ENCODE data around the gene RAB12.
"Not testable (repeated sequence)": the region's sequence is repeated elsewhere in the genome, so short reads cannot be mapped to it uniquely, and the experiment has no call there.

RAB12 gene

DNA sequence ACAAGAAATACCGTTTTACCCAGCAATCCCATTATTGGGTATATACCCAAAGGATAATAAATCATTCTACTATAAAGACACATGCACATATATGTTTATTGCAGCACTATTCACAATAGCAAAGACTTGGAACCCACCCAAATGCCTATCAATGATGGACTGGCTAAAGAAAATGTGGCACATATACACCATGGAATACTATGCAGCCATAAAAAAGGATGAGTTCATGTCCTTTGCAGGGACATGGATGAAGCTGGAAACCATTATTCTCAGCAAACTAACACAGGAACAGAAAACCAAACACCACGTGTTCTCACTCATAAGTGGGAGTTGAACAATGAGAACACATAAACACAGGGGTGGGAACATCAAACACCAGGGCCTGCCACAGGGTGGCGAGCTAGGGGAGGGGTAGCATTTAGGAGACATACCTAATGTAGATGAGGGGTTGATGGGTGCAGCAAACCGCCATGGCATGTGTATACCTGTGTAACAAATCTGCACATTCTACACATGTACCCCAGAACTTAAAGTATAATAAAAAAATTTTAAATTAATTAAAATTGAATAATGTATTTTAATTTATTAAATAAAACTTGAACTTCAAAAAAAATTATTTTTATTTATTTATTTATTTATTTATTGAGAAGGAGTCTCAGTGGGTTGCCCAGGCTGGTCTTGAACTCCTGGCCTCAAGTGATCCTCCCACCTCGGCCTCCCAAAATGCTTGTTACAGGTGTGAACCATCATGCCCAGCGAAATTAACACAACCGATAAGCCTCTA, 42.4 kb downstream of the RAB12 start:
- DNase-seq: not testable (repeated sequence)

DNA sequence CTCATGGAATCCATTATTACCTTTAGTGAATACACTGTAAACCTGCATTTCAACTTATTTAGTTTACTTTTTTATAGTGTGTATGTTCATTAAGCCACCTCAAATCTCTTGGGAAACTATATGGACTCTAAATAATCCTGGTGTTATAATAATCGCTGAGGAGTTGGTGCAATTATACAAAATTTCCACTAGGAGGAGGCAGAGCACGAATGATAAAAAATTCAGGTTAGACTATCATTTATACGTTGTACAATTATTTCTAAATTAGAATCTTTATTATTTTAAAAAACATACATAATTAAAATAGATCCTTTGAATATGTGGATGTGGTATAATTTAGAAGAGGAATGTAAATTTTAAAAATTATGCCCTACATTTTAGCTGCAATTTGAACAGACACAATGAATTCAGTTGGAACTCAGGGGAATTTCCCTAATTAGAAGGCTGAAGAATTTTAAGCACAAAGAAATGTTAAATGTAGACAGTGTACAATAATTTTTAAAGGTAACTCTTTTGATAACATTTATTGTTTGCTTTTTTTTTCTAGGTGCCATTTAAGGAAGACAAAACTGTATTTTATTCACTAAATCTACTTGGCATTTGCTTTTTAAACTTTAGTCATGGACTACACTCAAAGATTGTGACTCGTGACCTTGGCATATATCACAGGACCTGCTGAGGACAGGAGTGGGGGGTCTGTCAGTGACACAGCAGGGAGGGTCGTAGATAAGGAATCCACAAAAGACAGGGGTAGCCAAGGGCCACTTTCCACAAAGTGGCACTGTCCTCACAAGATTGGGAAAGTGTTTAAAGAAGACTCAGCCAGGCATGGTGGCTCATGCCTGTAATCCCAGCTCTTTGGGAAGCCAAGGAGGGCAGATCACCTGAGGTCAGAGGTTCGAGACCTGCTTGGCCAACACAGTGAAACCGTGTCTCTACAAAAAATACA, 45.5 kb downstream of the RAB12 start:
- DNase-seq: no peak

DNA sequence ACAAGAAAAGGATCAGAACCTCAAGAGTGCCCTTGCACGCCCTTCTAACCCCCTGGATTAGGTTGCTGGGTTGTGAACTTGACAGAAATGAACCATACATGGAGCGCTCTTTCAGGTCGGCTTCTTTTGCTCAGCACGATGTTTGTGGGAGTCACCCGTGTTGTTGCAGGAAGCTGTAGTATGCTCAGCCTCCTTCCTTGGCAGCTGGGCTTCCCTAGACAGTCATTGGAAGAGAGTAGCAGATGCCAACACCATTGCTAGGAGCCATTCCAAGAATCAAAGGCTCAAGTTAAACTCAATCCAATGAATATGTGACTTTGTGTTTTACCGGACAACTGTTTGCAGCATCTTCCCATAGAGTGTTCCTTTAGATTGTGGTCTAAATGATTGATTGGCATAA, 47.0 kb downstream of the RAB12 start:
- no peak for DNase-seq

DNA sequence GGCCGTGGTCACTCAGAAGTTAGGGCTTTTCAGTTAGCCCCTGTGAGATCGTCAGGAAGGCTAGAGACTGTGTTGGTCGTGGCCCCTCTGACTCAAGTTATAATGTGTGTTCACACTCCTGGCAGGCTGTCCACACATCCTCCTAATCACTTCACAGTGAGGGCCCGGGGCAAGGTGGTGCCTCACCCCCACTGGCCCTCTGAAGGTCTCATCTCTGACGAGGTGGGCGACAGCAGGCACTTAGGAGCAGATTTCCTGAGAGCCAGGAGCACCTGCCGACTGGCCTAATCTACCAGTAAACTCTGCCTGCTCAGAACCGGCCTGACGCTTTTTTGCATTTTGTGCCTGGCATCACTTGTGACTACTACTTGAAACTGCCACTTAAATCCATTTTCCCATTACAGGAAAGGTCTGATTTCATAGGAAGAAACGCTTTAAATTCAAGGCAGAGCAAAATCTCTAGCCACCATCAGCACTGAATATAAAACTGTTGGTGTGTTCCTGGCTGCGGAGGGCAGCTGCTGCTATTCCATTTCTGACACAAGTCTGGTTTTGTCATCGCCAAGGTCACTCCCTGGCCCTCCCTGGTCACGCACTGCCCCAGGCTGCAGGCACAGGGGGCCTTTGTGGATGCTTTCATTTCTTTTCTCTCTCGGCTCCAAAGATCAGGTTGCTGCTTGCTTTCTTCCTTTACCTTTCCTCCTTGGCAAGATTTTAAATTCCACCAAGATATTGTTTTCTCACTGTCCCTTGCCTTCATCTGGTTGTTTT, 48.0 kb downstream of the RAB12 start:
- DNase-seq: no peak

DNA sequence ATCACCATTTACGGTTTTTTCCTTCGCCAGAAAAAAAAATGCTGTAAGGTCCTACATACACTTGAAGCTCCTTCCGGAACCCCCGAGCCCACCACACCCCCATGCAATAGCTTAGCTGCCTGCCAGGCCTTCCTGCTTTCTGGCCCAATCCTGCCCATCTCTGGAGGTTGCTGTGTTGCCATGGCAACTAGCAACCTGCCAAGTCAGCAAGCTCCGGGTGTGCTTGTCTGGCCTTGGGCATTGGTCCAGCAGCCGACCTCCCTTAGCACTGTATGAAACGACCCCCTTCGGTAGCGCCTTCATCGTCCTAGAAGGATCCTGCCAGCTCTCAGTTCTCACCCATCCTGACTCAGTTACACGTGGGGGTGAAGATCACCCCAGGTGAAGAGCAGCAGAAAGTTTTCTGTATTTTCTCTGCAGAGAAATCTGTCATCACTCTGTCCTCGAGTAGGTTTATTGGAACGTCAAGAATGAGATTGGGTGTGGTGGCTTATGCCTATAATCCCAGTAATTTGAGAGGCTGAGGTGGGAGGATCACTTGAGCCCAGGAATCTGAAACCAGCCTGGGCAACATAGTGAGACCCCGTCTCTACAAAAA, 48.7 kb downstream of the RAB12 start:
- DNase-seq: no peak

DNA sequence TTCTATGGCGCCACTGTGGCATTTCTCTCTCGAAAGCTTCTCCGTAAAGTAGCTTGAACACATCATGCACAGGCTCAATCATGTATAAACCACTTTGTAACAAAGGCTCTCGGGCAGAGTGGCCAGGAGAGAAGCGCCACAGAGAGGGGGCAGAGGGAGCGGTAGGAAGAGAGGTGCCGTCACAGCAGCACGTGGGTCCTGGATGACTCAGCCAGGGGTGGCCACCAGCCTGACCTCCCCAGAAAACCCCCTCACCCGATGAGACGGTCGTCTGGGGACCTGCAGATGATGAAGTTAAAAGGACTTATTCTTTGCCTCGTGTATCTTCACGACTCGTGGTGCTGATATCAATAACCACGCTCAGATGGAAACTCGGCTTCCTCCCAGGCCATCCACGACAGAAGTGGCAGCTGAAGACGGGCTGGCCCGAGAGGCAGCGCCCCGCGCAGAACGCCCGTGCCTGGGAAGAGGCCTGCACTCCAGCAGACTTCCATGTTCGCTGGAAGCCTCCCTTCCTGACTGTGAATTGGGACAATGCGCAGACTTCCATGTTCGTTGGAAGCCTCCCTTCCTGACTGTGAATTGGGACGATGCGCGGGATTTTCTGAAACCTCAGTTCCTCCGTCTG, 49.7 kb downstream of the RAB12 start:
- DNase-seq: no peak

DNA sequence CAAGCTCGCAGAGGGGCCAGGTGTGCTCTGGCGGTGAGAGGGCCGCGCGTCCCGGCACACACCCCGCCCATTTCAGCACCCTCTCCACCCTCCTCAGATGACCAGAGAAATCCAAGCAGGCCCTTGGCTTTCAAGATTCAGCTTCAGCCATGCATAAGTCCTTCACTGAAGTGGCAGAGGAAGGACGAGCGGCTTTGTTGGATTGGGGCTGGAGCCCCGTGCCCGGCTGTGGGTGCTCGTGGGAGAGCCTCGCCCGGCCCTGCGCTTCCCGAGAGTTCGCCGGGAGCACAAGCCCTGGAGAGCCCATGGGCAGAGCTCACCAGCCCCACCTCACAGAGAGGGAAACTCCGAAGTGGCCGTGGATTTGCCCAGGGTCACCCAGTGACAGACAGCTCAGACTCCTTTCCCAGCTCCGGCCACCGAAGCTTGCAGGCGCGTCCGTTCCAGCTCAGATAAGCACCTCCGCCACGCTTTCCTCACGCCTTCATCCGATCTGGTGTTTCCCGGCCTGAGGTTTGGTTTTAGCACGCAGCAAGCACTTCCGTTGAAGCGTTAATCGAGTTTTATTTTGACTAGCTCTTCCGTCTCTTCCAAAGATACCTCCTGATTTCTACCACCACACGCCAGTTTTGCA, 50.5 kb downstream of the RAB12 start:
- no peak for DNase-seq

DNA sequence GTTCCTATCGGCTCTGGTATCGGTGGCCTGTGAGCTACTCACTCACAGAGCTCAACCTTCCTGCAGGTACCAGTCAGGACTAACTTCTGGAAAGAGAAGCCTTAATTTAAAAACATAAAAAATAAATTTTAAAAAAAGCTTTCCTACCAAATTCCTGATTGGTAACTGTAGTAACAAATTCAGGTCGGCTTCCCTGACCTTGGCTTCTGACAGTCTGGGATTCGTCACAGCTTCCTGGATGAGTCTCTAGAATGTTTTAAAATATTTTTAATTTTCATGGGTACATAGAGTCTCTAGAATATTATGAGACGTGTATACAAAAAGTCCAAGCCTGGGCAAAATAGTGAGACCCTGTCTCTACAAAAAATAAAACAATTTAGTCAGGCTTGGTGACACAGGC, 51.1 kb downstream of the RAB12 start:
- no peak for DNase-seq

DNA sequence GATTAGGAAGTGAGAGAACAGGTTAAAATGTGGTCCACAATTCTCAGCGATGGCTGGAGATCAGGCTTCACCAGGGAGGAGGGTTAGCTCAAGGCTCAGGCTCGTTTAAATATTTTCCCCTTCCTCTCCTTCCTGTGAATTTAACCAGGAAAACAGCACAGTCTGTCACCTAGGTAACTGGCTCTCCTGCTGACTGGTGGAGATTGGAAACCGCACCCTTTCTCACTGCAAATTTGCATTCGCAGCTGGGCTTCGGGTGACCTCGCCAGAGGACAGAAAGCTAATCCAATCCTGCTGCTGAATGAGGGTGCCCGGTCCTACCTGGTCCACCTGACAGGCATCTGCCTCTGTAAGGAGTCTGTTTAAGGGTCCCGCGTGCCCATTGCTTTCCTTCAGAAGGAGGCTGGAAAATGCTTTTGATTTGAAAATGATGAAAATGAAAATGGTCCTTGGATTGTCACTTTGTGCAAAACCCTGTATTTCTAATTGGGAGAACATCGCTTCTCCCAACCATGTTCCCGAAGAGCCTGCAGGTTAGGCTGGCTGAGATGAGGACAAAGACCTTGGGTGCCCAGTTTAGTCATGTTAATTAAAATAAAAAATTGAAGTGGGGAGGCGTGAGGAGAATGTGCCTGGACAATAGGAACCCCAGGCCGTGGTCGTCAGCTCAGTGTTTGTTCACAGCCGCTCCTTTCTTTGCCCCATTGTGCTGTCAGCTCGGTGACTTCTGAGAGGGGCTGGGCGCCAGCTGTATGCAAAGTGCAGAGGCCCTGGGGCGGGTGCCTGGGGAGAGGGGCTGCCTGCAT, 52.7 kb downstream of the RAB12 start:
- no peak for DNase-seq

DNA sequence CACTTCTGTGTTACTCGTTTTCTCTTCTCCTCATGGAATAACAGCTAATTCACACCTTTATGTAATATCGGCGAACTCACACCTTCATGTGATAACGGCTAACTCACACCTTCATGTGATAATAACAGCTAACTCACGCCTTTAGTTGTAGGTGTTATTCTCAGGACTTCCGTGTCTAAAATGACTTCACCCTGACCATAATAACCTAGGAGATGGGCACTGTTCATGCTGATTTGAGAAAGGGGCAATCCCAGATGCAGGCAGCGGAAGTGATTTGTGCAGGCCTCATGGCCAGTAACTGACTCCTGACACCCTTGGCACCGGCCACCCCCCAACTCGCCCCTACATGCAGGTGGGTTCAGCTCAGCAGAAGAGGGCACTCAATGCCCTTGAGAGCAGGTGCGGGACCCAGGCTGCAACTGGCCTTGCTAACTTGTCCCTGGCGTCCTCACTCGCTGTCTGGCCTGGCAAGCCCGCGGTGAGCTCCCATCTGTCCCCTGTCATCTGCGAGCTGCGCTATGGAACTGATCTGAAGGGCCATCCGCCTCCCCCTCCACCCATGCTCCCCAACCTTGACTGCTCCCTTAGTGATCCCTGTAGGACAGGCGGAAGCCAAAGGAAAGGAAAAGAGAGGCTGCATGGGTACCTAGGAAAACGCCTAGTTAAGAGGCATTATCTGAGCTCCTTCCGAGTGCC, 53.5 kb downstream of the RAB12 start:
- no peak for DNase-seq

DNA sequence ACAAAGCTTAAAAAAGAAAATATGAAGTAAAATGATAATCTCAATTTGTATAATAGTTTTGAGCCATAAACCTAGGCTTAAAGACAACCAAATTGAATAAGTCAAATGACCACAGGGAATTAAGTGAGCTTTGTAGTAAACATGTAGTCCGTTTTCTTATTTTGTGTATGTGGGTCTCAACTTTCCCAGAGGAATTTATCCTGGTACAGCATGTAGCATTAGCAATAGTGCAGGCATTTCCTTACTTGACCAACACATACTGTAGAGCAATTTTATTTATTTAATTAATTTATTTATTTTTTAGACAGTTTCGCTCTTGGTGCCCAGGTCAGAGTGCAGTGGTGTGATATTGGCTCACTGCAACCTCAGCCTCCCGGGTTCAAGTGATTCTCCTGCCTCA, 58.6 kb downstream of the RAB12 start:
- DNase-seq: no peak

DNA sequence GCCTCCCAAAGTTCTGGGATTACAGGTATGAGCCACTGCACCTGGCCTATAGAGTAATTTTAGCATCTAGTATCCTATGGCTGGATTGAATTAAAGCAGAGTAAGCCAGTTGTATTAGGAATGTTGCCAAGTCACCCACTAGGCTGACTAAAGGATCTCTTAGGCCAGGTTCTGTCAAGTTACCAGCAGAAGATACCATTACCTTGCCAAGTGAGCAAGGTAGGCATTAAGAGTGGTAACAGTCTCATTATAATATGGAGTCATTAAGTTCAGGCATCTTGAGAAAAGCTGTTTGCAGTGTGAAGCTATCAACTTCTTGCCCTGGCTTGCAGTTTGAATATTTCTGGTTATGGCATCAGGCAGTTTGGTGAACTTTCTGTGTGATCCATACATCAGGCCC, 59.1 kb downstream of the RAB12 start:
- DNase-seq: no peak

DNA sequence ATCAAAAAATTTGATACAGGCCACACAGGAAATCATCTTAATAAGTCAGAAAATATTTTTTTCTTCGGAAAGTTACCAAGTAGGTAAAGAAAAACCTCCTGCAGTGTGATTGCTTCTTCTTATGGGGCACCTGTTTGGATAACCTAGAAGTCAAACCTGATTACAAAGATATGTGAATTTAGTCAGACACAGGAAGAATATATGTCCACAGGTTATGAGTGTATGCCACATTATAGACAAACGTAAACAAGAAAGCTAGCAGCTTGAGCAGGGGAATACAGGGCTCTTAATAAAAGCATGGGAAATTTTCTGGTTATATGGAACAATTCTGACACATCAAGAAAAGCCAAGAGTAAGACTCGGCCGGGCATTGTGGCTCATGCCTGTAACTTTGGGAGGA, 60.3 kb downstream of the RAB12 start:
- DNase-seq: no peak

DNA sequence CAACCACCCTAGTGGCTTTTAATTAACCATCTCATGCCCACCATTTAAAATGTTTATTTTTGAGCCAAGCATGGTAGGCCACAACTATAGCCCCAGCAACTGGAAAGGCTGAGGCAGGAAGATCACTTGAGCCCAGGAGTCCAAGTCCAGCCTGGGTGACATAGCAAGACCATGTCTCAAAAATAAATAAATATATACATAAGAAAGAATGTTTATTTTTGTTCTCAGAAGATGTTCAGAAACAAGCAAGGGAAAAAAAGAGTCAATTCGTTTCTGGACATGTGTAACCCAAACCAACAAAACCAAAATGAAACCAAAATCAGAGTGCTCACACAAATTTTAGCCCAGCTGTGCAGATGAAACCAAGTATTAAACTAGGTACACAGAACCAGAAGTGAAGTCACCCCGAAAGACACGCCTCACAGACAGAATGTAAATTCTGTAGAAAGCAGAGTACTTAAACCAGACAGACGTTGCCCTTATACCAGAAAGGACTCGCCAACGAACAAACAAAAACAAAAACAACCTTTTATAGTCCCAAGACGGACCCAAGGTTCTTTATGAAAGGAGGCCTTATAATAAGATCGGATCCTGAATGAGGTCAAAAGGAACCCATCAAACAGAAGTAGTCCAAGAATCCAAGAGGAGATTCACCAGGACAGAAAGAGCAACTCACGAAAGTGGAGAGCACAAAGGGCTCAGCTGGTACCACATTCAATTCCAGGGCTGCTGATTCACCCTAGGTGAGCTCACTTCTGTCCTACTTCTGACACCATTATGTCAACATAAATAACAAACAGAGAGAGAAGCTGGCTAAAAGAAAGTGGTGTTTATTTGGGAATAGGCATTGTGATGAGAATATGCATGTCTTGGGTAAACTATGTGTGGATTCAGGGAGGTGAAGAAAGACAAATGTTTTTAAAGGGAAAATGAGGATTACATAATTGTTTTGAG, 64.3 kb downstream of the RAB12 start:
- no peak for DNase-seq

DNA sequence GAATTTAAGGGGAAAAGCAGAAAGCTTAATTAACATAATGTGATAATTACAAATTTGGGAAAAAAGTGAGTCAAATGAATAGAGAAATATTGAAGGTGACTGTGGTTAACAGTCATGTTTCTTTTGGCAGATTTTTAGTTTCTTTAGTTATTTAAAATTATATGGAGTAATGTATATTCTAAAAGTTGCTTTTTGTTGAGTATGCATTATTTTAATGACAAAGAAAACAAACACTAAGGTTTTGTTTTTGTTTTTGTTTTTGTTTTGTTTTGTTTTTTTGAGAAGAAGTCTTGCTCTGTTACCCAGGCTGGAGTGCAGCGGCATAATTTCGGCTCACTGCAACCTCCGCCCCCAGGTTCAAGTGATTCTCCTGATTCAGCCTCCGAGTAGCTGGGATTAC, 65.8 kb downstream of the RAB12 start:
- no peak for DNase-seq

DNA sequence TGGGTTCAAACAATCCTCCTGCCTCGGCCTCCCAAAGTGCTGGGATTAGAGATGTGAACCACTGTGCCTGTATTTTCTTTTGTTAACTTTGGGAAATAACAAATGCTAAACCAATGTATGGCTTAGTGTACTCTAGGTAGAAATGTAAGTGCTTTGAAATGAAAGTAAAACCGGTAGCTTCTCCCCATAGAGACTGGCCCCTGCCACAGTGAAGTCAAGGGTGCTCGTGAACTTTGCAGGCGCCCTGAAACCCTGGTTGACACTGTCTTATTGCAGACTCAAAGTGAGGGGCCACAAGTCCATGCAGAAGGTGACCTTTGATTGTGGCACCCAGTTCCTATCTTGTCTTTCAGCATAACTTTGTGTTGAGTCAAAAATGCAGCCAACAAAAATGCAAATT, 72.0 kb downstream of the RAB12 start:
- no peak for DNase-seq

DNA sequence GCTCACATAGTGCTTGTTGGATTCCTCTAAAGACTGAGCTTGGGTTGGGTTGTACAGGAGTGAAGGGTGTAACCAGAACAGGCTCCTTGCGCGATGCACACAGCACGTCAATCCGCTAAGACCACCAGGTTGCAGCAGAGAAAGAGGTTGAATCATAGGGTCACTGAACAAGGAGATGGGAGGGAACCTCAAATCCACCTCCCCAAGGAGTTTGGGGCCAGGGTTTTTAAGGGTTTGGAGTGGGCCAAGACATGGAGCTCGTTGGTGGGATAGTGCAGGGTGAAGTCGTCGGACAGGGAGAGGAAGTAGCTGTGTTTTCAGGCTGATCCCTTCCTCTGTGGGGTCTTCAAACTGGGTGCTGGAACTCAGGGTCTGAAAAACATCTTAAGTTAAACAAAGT, 75.3 kb downstream of the RAB12 start:
- no peak for DNase-seq

DNA sequence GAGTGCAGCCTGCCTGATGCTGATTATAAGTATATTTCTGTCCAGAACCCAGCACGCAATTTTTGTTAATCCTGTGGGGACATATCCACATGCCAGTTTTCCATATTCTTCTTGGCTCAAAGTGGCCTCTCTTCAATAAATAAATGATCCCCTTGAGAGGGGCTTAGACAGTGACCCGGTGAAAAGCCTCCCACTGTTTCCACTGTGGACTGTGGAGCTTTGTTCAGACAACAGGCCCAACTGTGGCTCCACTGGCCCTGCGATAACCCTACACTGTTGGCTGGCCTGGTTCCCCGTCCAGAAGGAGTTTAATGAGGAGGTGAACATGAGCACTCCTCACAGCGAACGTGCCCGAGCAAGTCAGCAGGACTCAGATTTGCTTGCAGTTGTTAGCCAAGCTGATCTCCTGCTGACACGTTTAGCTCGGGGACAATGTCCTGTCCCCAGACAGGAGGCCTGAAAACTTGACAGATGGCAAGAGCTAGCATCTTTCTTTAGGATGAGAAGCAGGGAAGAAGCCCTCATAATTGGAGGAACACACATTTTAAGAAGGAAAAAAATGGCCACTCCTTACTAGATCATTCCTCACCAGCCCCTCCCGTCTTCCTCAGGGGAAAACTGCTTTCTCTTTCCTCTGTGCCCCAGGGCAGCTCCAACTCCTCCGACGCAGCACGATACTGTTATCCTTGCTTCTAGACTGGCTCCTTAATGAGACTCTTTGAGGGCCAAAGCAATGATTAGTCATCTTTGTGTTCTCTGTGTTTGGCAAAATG, 76.1 kb downstream of the RAB12 start:
- DNase-seq: no peak

DNA sequence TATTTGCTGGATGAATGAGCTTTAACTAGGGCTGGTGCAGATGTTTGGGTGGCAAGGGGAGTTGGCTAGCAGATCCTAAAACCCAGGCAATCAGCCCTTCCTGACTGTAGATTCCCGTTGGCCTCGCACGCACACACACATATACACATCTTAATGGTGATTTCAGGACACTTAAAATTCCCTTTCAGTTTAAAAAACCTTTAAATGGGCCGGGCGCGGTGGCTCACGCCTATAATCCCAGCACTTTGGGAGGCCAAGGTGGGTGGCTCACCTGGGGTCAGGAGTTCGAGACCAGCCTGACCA, 76.6 kb downstream of the RAB12 start:
- no peak for DNase-seq
